GM20000 (cell line): ENCODE data around the gene NRIP2.

ENCODE experiments used
- DNase-seq: peaks from one replicate; pipeline ENCODE4 v3.0.0; 2012; ENCODE audit warnings: low spot score
- TF ChIP-seq, protein P1 (sequence below): IDR thresholded peaks from 2 replicates; pipeline ENCODE4 v1.5.1; 2012; ENCODE audit warnings: mild to moderate bottlenecking, control low read depth; ENCODE audit errors: extremely low read depth, missing control alignments

Gene NRIP2

DNA sequence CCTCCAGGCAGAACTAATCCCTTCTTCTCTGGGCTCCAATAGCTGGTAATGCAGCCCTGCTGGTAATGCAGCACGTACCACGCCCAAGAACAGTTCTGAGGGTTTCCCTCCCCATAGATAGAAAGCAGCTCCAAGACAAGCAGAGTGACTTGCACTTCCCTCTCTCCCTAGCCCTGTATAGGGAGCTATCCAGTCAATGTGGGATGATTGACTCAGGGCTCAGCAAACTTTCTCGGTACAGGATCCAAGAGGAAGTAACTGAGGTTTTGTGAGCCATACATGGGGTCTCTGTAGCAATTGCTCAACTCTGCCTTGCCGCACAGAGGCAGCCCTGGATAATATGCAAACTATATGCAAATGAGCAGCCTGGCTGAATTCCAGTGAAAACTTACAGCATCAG is 55.6 kb downstream of the NRIP2 start:
- DNase-seq, result no peak
- TF ChIP-seq, protein P1, sequence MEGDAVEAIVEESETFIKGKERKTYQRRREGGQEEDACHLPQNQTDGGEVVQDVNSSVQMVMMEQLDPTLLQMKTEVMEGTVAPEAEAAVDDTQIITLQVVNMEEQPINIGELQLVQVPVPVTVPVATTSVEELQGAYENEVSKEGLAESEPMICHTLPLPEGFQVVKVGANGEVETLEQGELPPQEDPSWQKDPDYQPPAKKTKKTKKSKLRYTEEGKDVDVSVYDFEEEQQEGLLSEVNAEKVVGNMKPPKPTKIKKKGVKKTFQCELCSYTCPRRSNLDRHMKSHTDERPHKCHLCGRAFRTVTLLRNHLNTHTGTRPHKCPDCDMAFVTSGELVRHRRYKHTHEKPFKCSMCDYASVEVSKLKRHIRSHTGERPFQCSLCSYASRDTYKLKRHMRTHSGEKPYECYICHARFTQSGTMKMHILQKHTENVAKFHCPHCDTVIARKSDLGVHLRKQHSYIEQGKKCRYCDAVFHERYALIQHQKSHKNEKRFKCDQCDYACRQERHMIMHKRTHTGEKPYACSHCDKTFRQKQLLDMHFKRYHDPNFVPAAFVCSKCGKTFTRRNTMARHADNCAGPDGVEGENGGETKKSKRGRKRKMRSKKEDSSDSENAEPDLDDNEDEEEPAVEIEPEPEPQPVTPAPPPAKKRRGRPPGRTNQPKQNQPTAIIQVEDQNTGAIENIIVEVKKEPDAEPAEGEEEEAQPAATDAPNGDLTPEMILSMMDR, result no peak

DNA sequence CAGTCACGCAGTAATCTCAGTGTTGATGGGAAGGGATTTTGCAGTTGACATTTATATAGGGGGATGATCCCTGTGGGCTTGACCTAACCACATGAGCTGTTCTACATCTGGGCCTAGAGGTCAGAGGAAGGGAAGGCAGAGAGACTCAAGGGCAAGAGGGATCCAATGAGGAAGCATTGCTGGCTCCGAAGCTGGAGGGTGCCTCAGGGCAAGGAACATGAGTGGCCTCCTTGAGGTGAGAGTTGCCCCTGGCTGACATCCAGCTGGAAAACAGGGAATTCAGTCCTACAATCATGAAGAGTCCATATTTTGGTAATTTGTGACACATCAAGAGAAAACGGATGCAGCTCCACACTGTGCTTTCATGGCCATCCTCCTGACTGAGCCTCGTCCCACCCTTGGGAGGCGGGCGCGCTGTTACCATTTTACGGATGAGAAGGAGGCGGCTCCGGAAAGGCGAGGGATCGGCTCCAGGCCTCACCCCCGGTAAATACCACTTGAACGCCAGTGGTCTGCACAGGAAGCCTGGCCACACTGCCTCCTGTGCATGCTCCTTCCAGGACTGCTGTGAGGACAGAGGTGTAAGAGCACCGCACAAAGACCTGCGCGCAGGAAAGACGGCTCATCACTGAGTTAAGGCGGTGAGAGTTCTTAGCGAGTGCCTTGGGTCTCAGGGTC is 58.6 kb downstream of the NRIP2 start:
- TF ChIP-seq, protein P1, result no peak
- DNase-seq, result no peak

DNA sequence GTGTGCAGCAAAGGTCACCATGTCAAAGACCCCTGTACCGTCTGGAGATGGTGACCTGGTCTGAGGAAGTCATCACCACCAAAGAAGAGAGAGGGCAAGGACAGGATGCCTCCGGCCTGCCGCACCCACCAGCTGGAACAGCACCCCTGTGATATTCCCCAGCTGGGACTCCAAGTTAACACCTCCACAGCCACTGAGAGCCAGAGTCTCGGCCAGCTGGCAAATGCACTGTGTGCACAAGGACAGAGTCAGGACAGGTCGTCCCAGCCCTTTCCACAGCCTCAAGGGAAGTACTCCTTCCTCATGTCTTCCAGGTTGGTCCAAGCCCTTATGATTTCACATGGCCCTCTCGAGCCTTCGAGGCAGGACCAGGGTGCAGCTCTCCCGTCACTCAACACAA is 59.4 kb downstream of the NRIP2 start:
- DNase-seq, result no peak
- TF ChIP-seq, protein P1, result no peak
